H1 (cell line): ENCODE data around the gene NMRK2. TPM values are rescaled to one million over a fixed set of nuclear protein-coding genes. Genes with fewer than 3 reads are reported as not detected.

ENCODE experiments used
- CTCF ChIA-PET: fragments of 300-600 bp; sonication (Branson Sonifier 250); formaldehyde crosslinking; loops from one replicate; lab custom pipeline; 2021; ENCODE audit not compliant: partially characterized antibody; lab: Charles Lee
- POLR2A ChIA-PET: fragments of 300-600 bp; sonication (Branson Sonifier 250); formaldehyde crosslinking; loops from one replicate; lab custom pipeline; 2021; ENCODE audit warnings: inconsistent platforms; ENCODE audit not compliant: partially characterized antibody; lab: Charles Lee
- DNase-seq, 2 experiments: peaks; one replicate each; pipeline versions ENCODE4 v3.0.0 to v3.0.0-alpha.2; 2010 to 2022; ENCODE audit warnings: low spot score in 2 of 2, low read depth in 1 of 2, mixed read lengths in 1 of 2
- FAIRE-seq: peaks from 2 replicates; lab custom pipeline; 2011; peaks lifted over from hg19 to GRCh38; lab: Jason Lieb, UNC
- H2AFZ ChIP-seq: 2 replicates; pipeline ENCODE4 v1.8.1; 2012; ENCODE audit warnings: low read length, inconsistent platforms
- H2AK5ac ChIP-seq: 2 replicates; pipeline ENCODE4 v1.6.1; 2013; ENCODE audit warnings: low read depth, low read length
- H2BK120ac ChIP-seq: replicated peaks from 2 replicates; pipeline ENCODE3; 2013; ENCODE audit warnings: low read depth, low read length, inconsistent platforms
- H2BK12ac ChIP-seq: 2 replicates; pipeline ENCODE4 v1.6.1; 2013; ENCODE audit warnings: low read depth, low read length
- H2BK15ac ChIP-seq: 2 replicates; pipeline ENCODE4 v1.6.1; 2013; ENCODE audit warnings: low read length
- H2BK20ac ChIP-seq: 2 replicates; pipeline ENCODE4 v1.6.1; 2013; ENCODE audit warnings: low read length
- H2BK5ac ChIP-seq: 2 replicates; pipeline ENCODE4 v1.6.1; 2013; ENCODE audit warnings: low read depth, low read length
- H3K14ac ChIP-seq: 2 replicates; pipeline ENCODE4 v1.6.1; 2013; ENCODE audit warnings: inconsistent platforms; ENCODE audit not compliant: insufficient read length
- H3K18ac ChIP-seq: 2 replicates; pipeline ENCODE4 v1.6.1; 2013; ENCODE audit warnings: low read length; ENCODE audit errors: extremely low read depth
- H3K23ac ChIP-seq: 2 replicates; pipeline ENCODE4 v1.6.1; 2013; ENCODE audit warnings: inconsistent platforms; ENCODE audit not compliant: insufficient read length
- H3K23me2 ChIP-seq: 2 replicates; pipeline ENCODE4 v1.6.1; 2013; ENCODE audit warnings: low read depth, low read length
- H3K27ac ChIP-seq: 2 replicates; pipeline ENCODE4 v1.6.1; 2011; ENCODE audit warnings: low read depth, low read length, inconsistent platforms
- H3K27me3 ChIP-seq, 4 experiments: replicated peaks in 1 of 4; 1 replicate in 1 of 4; 2 replicates in 3 of 4; pipeline versions ENCODE4 v1.6.1 to v1.8.1; 2011 to 2013; ENCODE audit warnings: low read length in 3 of 4, mild to moderate bottlenecking in 3 of 4, inconsistent platforms in 2 of 4, mixed read lengths in 2 of 4, moderate library complexity in 1 of 4; ENCODE audit not compliant: control insufficient read depth in 3 of 4, insufficient read depth in 3 of 4; ENCODE audit errors: extremely low read depth in 1 of 4
- H3K36me3 ChIP-seq, 4 experiments: 2 replicates each; pipeline versions ENCODE4 v1.6.1 to v1.8.1; 2011 to 2013; ENCODE audit warnings: mild to moderate bottlenecking in 4 of 4, low read length in 3 of 4, moderate library complexity in 2 of 4, control low read depth in 1 of 4, inconsistent platforms in 1 of 4; ENCODE audit not compliant: insufficient read depth in 4 of 4, control insufficient read depth in 2 of 4
- H3K4ac ChIP-seq: replicated peaks from 2 replicates; pipeline ENCODE3; 2013; ENCODE audit warnings: low read length, low read depth, mixed read lengths, inconsistent platforms; ENCODE audit not compliant: insufficient read length
- H3K4me1 ChIP-seq, 4 experiments: replicated peaks in 1 of 4; 1 replicate in 1 of 4; 2 replicates in 3 of 4; pipeline versions ENCODE4 v1.6.1 to v1.8.1; 2011 to 2013; ENCODE audit warnings: low read length in 3 of 4, inconsistent platforms in 2 of 4, mixed read lengths in 1 of 4; ENCODE audit not compliant: insufficient read depth in 4 of 4, control insufficient read depth in 3 of 4
- H3K4me2 ChIP-seq, 2 experiments: 2 replicates each; pipeline versions ENCODE4 v1.6.1 to v1.8.1; 2011 to 2013; ENCODE audit warnings: low read depth in 2 of 2, low read length in 2 of 2, control low read depth in 1 of 2, inconsistent platforms in 1 of 2, mild to moderate bottlenecking in 1 of 2; ENCODE audit not compliant: insufficient read depth in 1 of 2
- H3K4me3 ChIP-seq, 4 experiments: fragments of 200-600, 300-600 bp in 1 of 4; sonication (generic), shearing (Covaris generic), sonication (Bioruptor Twin) in 1 of 4; 2 replicates each; pipeline versions ENCODE4 v1.5.1 to v1.8.1; 2011 to 2016; ENCODE audit warnings: low read length in 4 of 4, low read depth in 3 of 4, control low read depth in 2 of 4, inconsistent platforms in 2 of 4, mild to moderate bottlenecking in 2 of 4, mixed read lengths in 1 of 4, moderate library complexity in 1 of 4; ENCODE audit not compliant: insufficient read depth in 2 of 4; ENCODE audit errors: extremely low read depth in 1 of 4
- H3K56ac ChIP-seq: replicated peaks from 2 replicates; pipeline ENCODE3; 2013; ENCODE audit warnings: low read depth, mild to moderate bottlenecking, mixed read lengths, low read length, inconsistent platforms; ENCODE audit not compliant: insufficient read length
- H3K79me1 ChIP-seq: 2 replicates; pipeline ENCODE4 v1.6.1; 2013; ENCODE audit warnings: low read depth, low read length, control low read depth
- H3K79me2 ChIP-seq, 2 experiments: 2 replicates each; pipeline versions ENCODE4 v1.6.1 to v1.8.1; 2012 to 2013; ENCODE audit warnings: low read length in 2 of 2, mild to moderate bottlenecking in 2 of 2, inconsistent platforms in 1 of 2; ENCODE audit not compliant: insufficient read depth in 2 of 2, control insufficient read depth in 1 of 2
- H3K9ac ChIP-seq, 4 experiments: replicated peaks in 1 of 4; 1 replicate in 1 of 4; 2 replicates in 3 of 4; pipeline versions ENCODE4 v1.6.1 to v1.8.1; 2011 to 2013; ENCODE audit warnings: low read depth in 3 of 4, low read length in 3 of 4, control low read depth in 2 of 4, mild to moderate bottlenecking in 2 of 4, moderate library complexity in 2 of 4, inconsistent platforms in 1 of 4; ENCODE audit errors: extremely low read depth in 1 of 4
- H3K9me3 ChIP-seq, 2 experiments: 2 replicates each; pipeline versions ENCODE4 v1.6.1 to v1.8.1; 2012 to 2013; ENCODE audit warnings: mild to moderate bottlenecking in 2 of 2, moderate library complexity in 2 of 2, control low read depth in 1 of 2, inconsistent platforms in 1 of 2, low read depth in 1 of 2, low read length in 1 of 2, mixed read lengths in 1 of 2; ENCODE audit not compliant: insufficient read depth in 2 of 2
- H4K20me1 ChIP-seq, 2 experiments: replicated peaks in 1 of 2; 2 replicates each; pipeline versions ENCODE3 to v1.8.1; 2011 to 2013; ENCODE audit warnings: inconsistent platforms in 2 of 2, low read length in 2 of 2, mild to moderate bottlenecking in 1 of 2; ENCODE audit not compliant: insufficient read depth in 2 of 2, control insufficient read depth in 1 of 2
- H4K5ac ChIP-seq: 2 replicates; pipeline ENCODE4 v1.6.1; 2013; ENCODE audit warnings: low read length, low read depth, mixed read lengths, inconsistent platforms; ENCODE audit not compliant: insufficient read length
- H4K8ac ChIP-seq: 2 replicates; pipeline ENCODE4 v1.8.0; 2013; ENCODE audit warnings: mild to moderate bottlenecking, moderate library complexity, low read length, inconsistent platforms; ENCODE audit not compliant: insufficient read depth; ENCODE audit errors: extremely low read depth
- H4K91ac ChIP-seq: replicated peaks from 2 replicates; pipeline ENCODE3; 2013; ENCODE audit warnings: low read length, mixed read lengths, inconsistent platforms; ENCODE audit not compliant: insufficient read length
- ASH2L ChIP-seq: fragments of 200-600, 300-600 bp; sonication (generic); IDR thresholded peaks from one replicate; pipeline ENCODE4 v1.7.1; 2017; ENCODE audit warnings: low read length
- BACH1 ChIP-seq: IDR thresholded peaks from 2 replicates; pipeline ENCODE4 v1.6.1; 2012; ENCODE audit warnings: low read length, improper control_type of control experiment
- CBX5 ChIP-seq: fragments of 300-800, 300-1000 bp; sonication (generic); IDR thresholded peaks from 2 replicates; pipeline ENCODE4 v1.7.1; 2016; ENCODE audit warnings: antibody characterized with exemption, low read length, low read depth
- EZH2 ChIP-seq: fragments of 200-600 bp; sonication (generic); IDR thresholded peaks from 2 replicates; pipeline ENCODE4 v1.7.1; 2012; ENCODE audit warnings: low read depth, mild to moderate bottlenecking, moderate library complexity, low read length, inconsistent platforms; ENCODE audit not compliant: severe bottlenecking
- JUN ChIP-seq: IDR thresholded peaks from 2 replicates; pipeline ENCODE4 v1.6.1; 2011; ENCODE audit warnings: low read depth, mild to moderate bottlenecking, improper control_type of control experiment, low read length
- NANOG ChIP-seq: IDR thresholded peaks from 2 replicates; pipeline ENCODE4 v1.6.1; 2011; ENCODE audit warnings: low read length, low read depth, mild to moderate bottlenecking, inconsistent platforms; ENCODE audit not compliant: insufficient read depth, poor library complexity, severe bottlenecking
- NRF1 ChIP-seq: IDR thresholded peaks from 2 replicates; pipeline ENCODE4 v1.6.1; 2011; ENCODE audit warnings: mild to moderate bottlenecking, low read depth, low read length, improper control_type of control experiment
- SRF ChIP-seq: IDR thresholded peaks from 2 replicates; pipeline ENCODE4 v1.6.1; 2011; ENCODE audit warnings: mild to moderate bottlenecking, low read depth, low read length, moderate library complexity
- TBP ChIP-seq: IDR thresholded peaks from 2 replicates; pipeline ENCODE4 v1.6.1; 2011; ENCODE audit warnings: low read depth, low read length, improper control_type of control experiment
- WGBS, 2 experiments: shearing (Covaris generic) in 1 of 2; methylation state at CpG; one replicate each; pipeline versions ENCODE4 v1.1.6 to v1.1.7; 2013 to 2015; ENCODE audit warnings: low lambda C conversion rate in 2 of 2, mixed read lengths in 2 of 2, inconsistent platforms in 1 of 2, low coverage in 1 of 2, missing lambda C conversion rate in 1 of 2; ENCODE audit not compliant: insufficient replicate concordance in 2 of 2, insufficient coverage in 1 of 2, insufficient read length in 1 of 2; ENCODE audit errors: extremely low coverage in 1 of 2, missing lambda C conversion rate in 1 of 2; 5-methylcytosine and 5-hydroxymethylcytosine counted together
- polyA plus RNA-seq, 7 experiments: library from polyadenylated mRNA; depleted of rRNA in 3 of 7; stranded (reverse) in 5 of 7; unstranded in 2 of 7; fragments of >200 nt in 5 of 7; fragments of 200-250 nt in 2 of 7; gene quantifications; 1 replicate in 5 of 7; 2 replicates in 1 of 7; 4 replicates in 1 of 7; pipeline versions ENCODE4 v1.2.1 to v1.2.3, GENCODE V29; 2011 to 2013; ENCODE audit warnings: missing spikeins in 2 of 7, mixed read lengths in 2 of 7
- total RNA-seq: library from RNA; stranded (reverse); fragmentation: NEBNext Ultra II Directional; extraction: Animal tissue kit (Norgen Biotek cat#: 25700); gene quantifications from 2 replicates; pipeline ENCODE4 v1.2.1, GENCODE V29; 2021

NMRK2 gene
- total and polyA plus RNA-seq, 2 of the 8 experiments (the other 6 are each of a cell fraction or from before 2014, with no cell fraction given) = 87.4 to 206 TPM

- Histone ChIP-seq H3K23me2 (no peaks in the 10 kb centered on the region), H2BK15ac (no peak overlapping the region), H3K79me1 (no peaks in the 10 kb centered on the region), H2AFZ (no peak overlapping the region), H3K36me3 (peaks cover 2 to 22% (median 10%) of the 10 kb centered on the region in 4 experiments; a peak in 5 of 8 replicates), H4K5ac (no peak overlapping the region), H3K79me2 (no peaks in the 10 kb centered on the region), H3K27ac (no peak overlapping the region), H2BK20ac (no peak overlapping the region), H2BK12ac (no peak overlapping the region), H4K20me1 (peaks cover 0 to 2% of the 10 kb centered on the region in 2 experiments), H3K23ac (no peak overlapping the region), H3K4me1 (no peaks in the 10 kb centered on the region), H3K56ac (no peak overlapping the region), H3K4ac (no peak overlapping the region), H3K18ac (no peak overlapping the region), H4K8ac (no peak overlapping the region), H2AK5ac (no peak overlapping the region), H4K91ac (no peak overlapping the region), H3K9me3 (no peaks in the 10 kb centered on the region), H2BK5ac (no peak overlapping the region), H3K4me2 (no peak overlapping the region), H3K9ac (no peak overlapping the region; a peak in 2 of 7 replicates), H2BK120ac (no peak overlapping the region), H3K27me3 (no peaks in the 10 kb centered on the region), H3K4me3 (no peak overlapping the region), H3K14ac (no peak overlapping the region)
- 93% methylated on average over 8 of the region's 8 CpGs; no CpG with 5 or more reads in 1 of the 2 experiments for WGBS, 2 experiments
- POLR2A ChIA-PET = interaction anchor here (0.6 to 1.5 kb wide), 7 partner anchors 9 to 333 kb away, joined by 3 to 5 read pairs (median 3); partner anchors contain the start of genes DAPK3 and NMRK2
- no peak for FAIRE-seq
- CTCF ChIA-PET = interaction anchor here (1.0 kb wide), 1 partner anchor 62 kb away, joined by 3 read pairs; the partner anchor contains the start of gene ATCAY
- DNase-seq = no peak
- no peak for TF ChIP-seq CBX5
- no peak for TF ChIP-seq ASH2L
- no peak for TF ChIP-seq NANOG
- no peak for TF ChIP-seq BACH1
- TF ChIP-seq JUN = no peak
- no peak for TF ChIP-seq EZH2
- TF ChIP-seq TBP = no peak
- no peak for TF ChIP-seq SRF
- no peak for TF ChIP-seq NRF1
Observed at GRCh38 chr19:3942790-3943409, 10.0 kb downstream of the NMRK2 start.
